H9 (cell line): Measurements from ENCODE around the gene HS6ST3. TPM values are rescaled to one million over a fixed set of nuclear protein-coding genes. Genes with fewer than 3 reads are reported as not detected.

ENCODE experiments used
- DNase-seq: peaks from one replicate; pipeline ENCODE4 v3.0.0-alpha.2; 2017
- H2AFZ ChIP-seq: one replicate; pipeline ENCODE4 v1.6.1; 2013; ENCODE audit warnings: mild to moderate bottlenecking, low read length, control low read depth, moderate library complexity
- H2AK5ac ChIP-seq: 2 replicates; pipeline ENCODE4 v1.6.1; 2013; ENCODE audit warnings: low read length, control low read depth, mixed read lengths; ENCODE audit not compliant: insufficient read length
- H2BK120ac ChIP-seq: one replicate; pipeline ENCODE4 v1.6.1; 2013; ENCODE audit warnings: low read depth, mild to moderate bottlenecking, low read length, control low read depth, inconsistent platforms; ENCODE audit not compliant: poor library complexity, severe bottlenecking
- H2BK12ac ChIP-seq: 2 replicates; pipeline ENCODE4 v1.6.1; 2013; ENCODE audit warnings: low read length, control low read depth, mixed read lengths, low read depth; ENCODE audit not compliant: insufficient read length
- H2BK15ac ChIP-seq: 2 replicates; pipeline ENCODE4 v1.6.1; 2013; ENCODE audit warnings: low read depth, low read length, control low read depth
- H2BK20ac ChIP-seq: one replicate; pipeline ENCODE4 v1.6.1; 2013; ENCODE audit warnings: low read depth, mild to moderate bottlenecking, low read length, control low read depth, inconsistent platforms; ENCODE audit not compliant: poor library complexity, severe bottlenecking
- H2BK5ac ChIP-seq: 2 replicates; pipeline ENCODE4 v1.6.1; 2013; ENCODE audit warnings: low read length, control low read depth, mixed read lengths; ENCODE audit not compliant: insufficient read length
- H3K14ac ChIP-seq: 2 replicates; pipeline ENCODE4 v1.6.1; 2013; ENCODE audit warnings: low read length, control low read depth; ENCODE audit not compliant: insufficient read depth
- H3K18ac ChIP-seq: 2 replicates; pipeline ENCODE4 v1.6.1; 2013; ENCODE audit warnings: low read depth, mild to moderate bottlenecking, mixed read lengths, low read length, control low read depth; ENCODE audit not compliant: insufficient read length
- H3K23ac ChIP-seq: 2 replicates; pipeline ENCODE4 v1.6.1; 2013; ENCODE audit warnings: low read length, control low read depth, mixed read lengths, low read depth; ENCODE audit not compliant: insufficient read length
- H3K23me2 ChIP-seq: 2 replicates; pipeline ENCODE4 v1.6.1; 2013; ENCODE audit warnings: low read depth, mild to moderate bottlenecking, mixed read lengths, low read length, control low read depth; ENCODE audit not compliant: insufficient read length, poor library complexity, severe bottlenecking
- H3K27ac ChIP-seq: 2 replicates; pipeline ENCODE4 v1.5.1; 2013; ENCODE audit warnings: low read length, control low read depth, mixed read lengths, low read depth; ENCODE audit not compliant: insufficient read length
- H3K27me3 ChIP-seq: 2 replicates; pipeline ENCODE4 v1.6.1; 2013; ENCODE audit warnings: low read length, control low read depth, inconsistent platforms; ENCODE audit not compliant: insufficient read depth
- H3K4ac ChIP-seq: 2 replicates; pipeline ENCODE4 v1.6.1; 2013; ENCODE audit warnings: low read depth, mild to moderate bottlenecking, control low read depth, inconsistent platforms, low read length, moderate library complexity
- H3K4me1 ChIP-seq: 2 replicates; pipeline ENCODE4 v1.6.1; 2013; ENCODE audit warnings: low read length, control low read depth, inconsistent platforms; ENCODE audit not compliant: insufficient read depth
- H3K4me2 ChIP-seq: 2 replicates; pipeline ENCODE4 v1.6.1; 2013; ENCODE audit warnings: low read length, control low read depth, mixed read lengths; ENCODE audit not compliant: insufficient read length, insufficient read depth
- H3K56ac ChIP-seq: 2 replicates; pipeline ENCODE4 v1.6.1; 2013; ENCODE audit warnings: low read depth, mild to moderate bottlenecking, mixed read lengths, low read length, control low read depth; ENCODE audit not compliant: insufficient read length
- H3K79me1 ChIP-seq: 2 replicates; pipeline ENCODE4 v1.6.1; 2013; ENCODE audit warnings: low read depth, mild to moderate bottlenecking, moderate library complexity, low read length, control low read depth, inconsistent platforms; ENCODE audit not compliant: insufficient read depth, poor library complexity, severe bottlenecking
- H3K79me2 ChIP-seq: 2 replicates; pipeline ENCODE4 v1.6.1; 2013; ENCODE audit warnings: low read length, control low read depth, inconsistent platforms; ENCODE audit not compliant: insufficient read depth
- H3K9ac ChIP-seq: 2 replicates; pipeline ENCODE4 v1.6.1; 2013; ENCODE audit warnings: low read length, control low read depth, mixed read lengths; ENCODE audit not compliant: insufficient read length; ENCODE audit errors: extremely low read depth
- H3K9me3 ChIP-seq: one replicate; pipeline ENCODE4 v1.6.1; 2013; ENCODE audit warnings: low read depth, low read length, inconsistent platforms; ENCODE audit not compliant: control insufficient read depth
- H3T11ph ChIP-seq: one replicate; pipeline ENCODE4 v1.6.1; 2013; ENCODE audit warnings: mild to moderate bottlenecking, low read length, control low read depth, inconsistent platforms
- H4K20me1 ChIP-seq: one replicate; pipeline ENCODE4 v1.6.1; 2013; ENCODE audit not compliant: control insufficient read depth, insufficient read length, insufficient read depth
- H4K5ac ChIP-seq: 2 replicates; pipeline ENCODE4 v1.6.1; 2013; ENCODE audit warnings: low read depth, mild to moderate bottlenecking, mixed read lengths, low read length, control low read depth; ENCODE audit not compliant: insufficient read length
- H4K8ac ChIP-seq: replicated peaks from 2 replicates; pipeline ENCODE4 v1.6.1; 2013; ENCODE audit warnings: low read length, control low read depth, mixed read lengths, low read depth; ENCODE audit not compliant: insufficient read length
- H4K91ac ChIP-seq: 2 replicates; pipeline ENCODE4 v1.6.1; 2013; ENCODE audit warnings: low read depth, mild to moderate bottlenecking, moderate library complexity, mixed read lengths, low read length, control low read depth; ENCODE audit not compliant: insufficient read length
- H3K27ac Mint-ChIP-seq, 3 experiments: 2 replicates in 2 of 3; 3 replicates in 1 of 3; pipeline ENCODE4 v1.8.0; 2020 to 2021; ENCODE audit warnings: mixed read lengths in 3 of 3, mild to moderate bottlenecking in 1 of 3, moderate library complexity in 1 of 3
- H3K27me3 Mint-ChIP-seq: 2 replicates; pipeline ENCODE4 v1.8.0; 2021; ENCODE audit warnings: low read depth, mild to moderate bottlenecking, moderate library complexity, mixed read lengths
- H3K36me3 Mint-ChIP-seq, 3 experiments: 2 replicates in 2 of 3; 3 replicates in 1 of 3; pipeline ENCODE4 v1.8.0; 2020 to 2021; ENCODE audit warnings: low read depth in 3 of 3, mixed read lengths in 3 of 3; ENCODE audit not compliant: insufficient read depth in 1 of 3
- H3K4me1 Mint-ChIP-seq, 2 experiments: 2 replicates each; pipeline ENCODE4 v1.8.0; 2020; ENCODE audit warnings: mixed read lengths in 2 of 2
- H3K4me3 Mint-ChIP-seq, 2 experiments: 2 replicates in 1 of 2; 3 replicates in 1 of 2; pipeline ENCODE4 v1.8.0; 2020 to 2021; ENCODE audit warnings: mild to moderate bottlenecking in 2 of 2, mixed read lengths in 2 of 2, moderate library complexity in 1 of 2
- H3K9me3 Mint-ChIP-seq, 2 experiments: 2 replicates in 1 of 2; 3 replicates in 1 of 2; pipeline ENCODE4 v1.8.0; 2020; ENCODE audit warnings: mild to moderate bottlenecking in 2 of 2, mixed read lengths in 2 of 2, moderate library complexity in 1 of 2
- CTCF ChIP-seq: fragments of 200-600 bp; sonication (generic); conservative IDR thresholded peaks from 3 replicates; pipeline ENCODE4 v1.8.0; 2021; ENCODE audit warnings: antibody characterized with exemption, mild to moderate bottlenecking
- WGBS: extraction: QIAGEN DNeasy Blood & Tissue Kit; methylation state at CpG from one replicate; pipeline ENCODE4 v1.1.7; 2013; ENCODE audit warnings: missing lambda C conversion rate, low lambda C conversion rate, mixed read lengths; ENCODE audit not compliant: insufficient read length; ENCODE audit errors: extremely low coverage; 5-methylcytosine and 5-hydroxymethylcytosine counted together
- total RNA-seq: library from RNA; stranded (reverse); gene quantifications from 2 replicates; pipeline ENCODE4 v1.2.1, GENCODE V29; 2021

Gene HS6ST3
- total RNA-seq, 1 experiment from 2014 or later = 0.44 TPM

GRCh38 chr13:96834626-96835025, 744.7 kb downstream of the HS6ST3 start:
- peaks cover 3% of the 10 kb centered on the region for H3K27me3 Mint-ChIP-seq

More at GRCh38 chr13:96834626-96835025, 744.7 kb downstream of the HS6ST3 start:
- no peaks in the 10 kb centered on the region for H3K23me2 ChIP-seq
- no peaks in the 10 kb centered on the region for H4K20me1 ChIP-seq
- H2AFZ ChIP-seq = no peak overlapping the region
- H2BK15ac ChIP-seq = no peak overlapping the region
- H3K9ac ChIP-seq = no peak overlapping the region
- no peak overlapping the region for H2BK20ac ChIP-seq
- H3T11ph ChIP-seq = no peak overlapping the region
- H3K4me2 ChIP-seq = no peak overlapping the region
- H3K79me1 ChIP-seq = no peaks in the 10 kb centered on the region
- no peak overlapping the region for H3K18ac ChIP-seq
- H3K14ac ChIP-seq = no peak overlapping the region; the same call in 1 of the 2 replicates
- H3K9me3 Mint-ChIP-seq = no peaks in the 10 kb centered on the region
- no peak overlapping the region for H2BK12ac ChIP-seq
- H3K9me3 ChIP-seq = no peaks in the 10 kb centered on the region
- no CpG with 5 or more reads among the region's 4 CpGs for WGBS
- H2BK120ac ChIP-seq = no peak overlapping the region
- no peak overlapping the region for H4K5ac ChIP-seq
- no peak for TF ChIP-seq CTCF
- no peaks in the 10 kb centered on the region for H3K4me1 Mint-ChIP-seq
- no peaks in the 10 kb centered on the region for H3K36me3 Mint-ChIP-seq
- H3K23ac ChIP-seq = no peak overlapping the region
- no peaks in the 10 kb centered on the region for H3K4me1 ChIP-seq
- no peak overlapping the region for H2BK5ac ChIP-seq
- H3K27me3 ChIP-seq = no peaks in the 10 kb centered on the region
- H3K79me2 ChIP-seq = no peaks in the 10 kb centered on the region
- no peak for DNase-seq
- H3K4me3 Mint-ChIP-seq = no peak overlapping the region
- H2AK5ac ChIP-seq = no peak overlapping the region
- H4K91ac ChIP-seq = no peak overlapping the region
- no peak overlapping the region for H3K27ac ChIP-seq
- no peak overlapping the region for H4K8ac ChIP-seq
- no peak overlapping the region for H3K27ac Mint-ChIP-seq
- H3K4ac ChIP-seq = no peak overlapping the region
- H3K56ac ChIP-seq = no peak overlapping the region
